Karpas-422 (cell line): ENCODE measurements around the gene GPR26. TPM values are rescaled to one million over a fixed set of nuclear protein-coding genes. Genes with fewer than 3 reads are reported as not detected.
"Not testable (repeated sequence)": the region's sequence is repeated elsewhere in the genome, so short reads cannot be mapped to it uniquely, and the experiment has no call there.

Source experiments
- DNase-seq: peaks from one replicate; pipeline ENCODE4 v3.0.0-alpha.2; 2015
- H2AFZ ChIP-seq: fragments of 200-600 bp; sonication (generic); 2 replicates; pipeline ENCODE4 v1.6.1; 2014; ENCODE audit warnings: antibody characterized with exemption, low read length, mixed read lengths
- H3K27ac ChIP-seq: fragments of 200-600 bp; sonication (generic); 2 replicates; pipeline ENCODE4 v1.5.1; 2014; ENCODE audit warnings: mild to moderate bottlenecking, low read length, moderate library complexity
- H3K27me3 ChIP-seq: fragments of 200-600 bp; sonication (generic); 2 replicates; pipeline ENCODE4 v1.6.1; 2014; ENCODE audit warnings: low read length, mixed read lengths
- H3K36me3 ChIP-seq: fragments of 200-600 bp; sonication (generic); 2 replicates; pipeline ENCODE4 v1.6.1; 2014; ENCODE audit warnings: low read length, mixed read lengths; ENCODE audit not compliant: insufficient read depth
- H3K4me1 ChIP-seq: fragments of 200-600 bp; sonication (generic); 2 replicates; pipeline ENCODE4 v1.6.1; 2014; ENCODE audit warnings: mild to moderate bottlenecking, low read length, mixed read lengths
- H3K4me2 ChIP-seq: fragments of 200-600 bp; sonication (generic); 2 replicates; pipeline ENCODE4 v1.6.1; 2014; ENCODE audit warnings: low read length, low read depth, mild to moderate bottlenecking; ENCODE audit not compliant: poor library complexity, severe bottlenecking
- H3K4me3 ChIP-seq: fragments of 200-600 bp; sonication (generic); 2 replicates; pipeline ENCODE4 v1.5.1; 2014; ENCODE audit warnings: mild to moderate bottlenecking, antibody characterized with exemption, low read length, mixed read lengths
- H3K79me2 ChIP-seq: fragments of 200-600 bp; sonication (generic); 2 replicates; pipeline ENCODE4 v1.6.1; 2014; ENCODE audit warnings: mild to moderate bottlenecking, low read length, mixed read lengths
- H3K9ac ChIP-seq: fragments of 200-600 bp; sonication (generic); 2 replicates; pipeline ENCODE4 v1.6.0; 2014; ENCODE audit warnings: low read length
- H3K9me2 ChIP-seq: fragments of 200-600 bp; sonication (generic), shearing (Covaris generic); replicated peaks from 2 replicates; pipeline ENCODE4 v1.6.0; 2014; ENCODE audit warnings: mild to moderate bottlenecking, low read length, moderate library complexity; ENCODE audit not compliant: insufficient read depth
- H3K9me3 ChIP-seq: fragments of 300-700, 200-600 bp; sonication (generic); 2 replicates; pipeline ENCODE4 v1.6.1; 2014; ENCODE audit warnings: low read length, mixed read lengths
- H4K20me1 ChIP-seq: fragments of 200-600 bp; sonication (generic); 2 replicates; pipeline ENCODE4 v1.6.1; 2014; ENCODE audit warnings: mild to moderate bottlenecking, antibody characterized with exemption, low read length, low read depth; ENCODE audit not compliant: insufficient read depth
- total RNA-seq: library from RNA; depleted of rRNA; stranded (reverse); fragments of >200 nt; shearing (Covaris generic); gene quantifications from 2 replicates; pipeline ENCODE4 v1.2.3, GENCODE V29; 2014; ENCODE audit warnings: low replicate concordance

Gene GPR26
- total RNA-seq, 1 experiment from 2014 or later: not detected

GRCh38 chr10:123721441-123722049 is 55.4 kb downstream of the GPR26 start:
- Histone ChIP-seq H3K36me3 (no peaks in the 10 kb centered on the region), H3K9me3 (no peaks in the 10 kb centered on the region; the same call in 1 of the 2 replicates), H3K27ac (no peak overlapping the region), H3K27me3 (no peaks in the 10 kb centered on the region), H3K79me2 (no peaks in the 10 kb centered on the region), H3K4me3 (no peak overlapping the region), H2AFZ (no peak overlapping the region), H3K9me2 (no peaks in the 10 kb centered on the region), H3K9ac (no peak overlapping the region), H3K4me2 (no peak overlapping the region), H4K20me1 (no peaks in the 10 kb centered on the region), H3K4me1 (no peaks in the 10 kb centered on the region)
- DNase-seq: no peak

DNA sequence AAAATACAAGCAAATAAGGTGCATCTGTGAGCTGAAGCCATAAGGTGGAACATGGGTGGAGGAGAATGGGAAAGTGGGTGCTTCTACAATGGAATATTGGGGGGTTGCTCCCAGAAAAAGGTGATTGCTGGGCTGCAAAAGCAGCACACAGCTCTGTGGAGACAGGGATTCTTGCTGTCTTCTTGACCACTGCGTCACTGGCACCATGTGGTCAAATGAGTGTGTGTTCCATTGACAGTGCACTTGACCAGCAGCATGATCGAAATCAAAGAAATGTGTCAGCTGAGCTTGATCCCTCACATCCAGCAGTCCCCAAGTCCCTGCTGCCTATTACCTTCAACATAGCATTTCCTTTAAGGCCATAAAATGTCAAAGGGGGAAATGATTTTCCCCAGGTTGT is 56.2 kb downstream of the GPR26 start:
- H3K36me3 ChIP-seq: no peaks in the 10 kb centered on the region
- H3K4me2 ChIP-seq: no peak overlapping the region
- H3K27me3 ChIP-seq: no peaks in the 10 kb centered on the region
- no peak overlapping the region for H3K27ac ChIP-seq
- no peak for DNase-seq
- H3K4me1 ChIP-seq: no peaks in the 10 kb centered on the region
- no peaks in the 10 kb centered on the region for H4K20me1 ChIP-seq
- H2AFZ ChIP-seq: no peak overlapping the region
- no peaks in the 10 kb centered on the region for H3K9me2 ChIP-seq
- no peaks in the 10 kb centered on the region; the same call in 1 of the 2 replicates for H3K9me3 ChIP-seq
- no peaks in the 10 kb centered on the region for H3K79me2 ChIP-seq
- no peak overlapping the region for H3K4me3 ChIP-seq
- H3K9ac ChIP-seq: no peak overlapping the region

DNA sequence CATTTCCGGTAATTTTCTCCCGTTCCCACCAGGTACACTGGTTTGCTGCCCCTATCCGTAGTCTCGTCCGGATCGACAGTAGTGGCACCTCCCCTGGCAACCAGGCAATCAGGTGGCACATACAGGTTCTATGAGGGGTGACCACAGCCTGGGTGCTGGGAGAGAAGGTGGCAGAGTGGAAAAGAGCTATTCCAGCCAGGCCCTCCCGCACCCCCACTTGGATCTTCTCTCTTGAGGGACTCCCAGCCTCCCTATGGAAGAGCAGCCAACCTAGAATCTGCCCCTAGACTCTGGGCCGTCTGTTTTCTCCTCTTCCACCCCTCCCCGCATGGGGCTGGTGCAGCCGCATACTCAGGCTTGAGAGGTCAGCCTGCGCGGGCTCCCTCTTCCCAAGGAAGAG is 58.6 kb downstream of the GPR26 start:
- Histone ChIP-seq H4K20me1 (no peaks in the 10 kb centered on the region), H3K4me2 (no peak overlapping the region), H3K79me2 (no peaks in the 10 kb centered on the region), H3K9ac (no peak overlapping the region), H3K9me3 (no peaks in the 10 kb centered on the region), H3K27ac (no peak overlapping the region), H3K36me3 (no peaks in the 10 kb centered on the region), H3K4me3 (no peak overlapping the region), H3K4me1 (no peaks in the 10 kb centered on the region; the same call in none of the 2 replicates), H3K27me3 (no peaks in the 10 kb centered on the region), H2AFZ (no peak overlapping the region), H3K9me2 (no peaks in the 10 kb centered on the region)
- DNase-seq: no peak

DNA sequence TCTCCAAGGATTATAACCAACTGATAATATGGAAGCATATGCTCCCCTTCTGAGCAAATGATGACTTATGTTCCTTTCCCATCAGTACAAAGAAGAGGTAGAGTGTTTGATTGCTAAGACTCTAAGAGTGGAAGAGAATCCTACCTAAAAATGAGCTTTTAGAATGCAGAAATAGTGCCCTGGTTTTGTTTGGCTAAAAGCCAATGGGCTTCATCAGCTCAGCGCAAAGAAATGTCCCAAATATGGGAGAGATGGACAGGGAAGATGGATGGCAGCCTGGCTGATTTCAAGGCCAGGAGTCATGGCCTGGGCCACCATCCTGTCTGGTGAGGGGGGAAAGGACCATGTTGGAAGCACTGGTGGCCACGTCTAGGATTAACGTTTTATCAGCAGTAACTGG is 60.2 kb downstream of the GPR26 start:
- H3K4me3 ChIP-seq: no peak overlapping the region
- H3K79me2 ChIP-seq: no peaks in the 10 kb centered on the region
- no peaks in the 10 kb centered on the region; the same call in none of the 2 replicates for H3K4me1 ChIP-seq
- no peaks in the 10 kb centered on the region for H3K36me3 ChIP-seq
- H3K27me3 ChIP-seq: no peaks in the 10 kb centered on the region
- no peak overlapping the region for H3K4me2 ChIP-seq
- H2AFZ ChIP-seq: no peak overlapping the region
- DNase-seq: no peak
- no peak overlapping the region for H3K27ac ChIP-seq
- H3K9me3 ChIP-seq: no peaks in the 10 kb centered on the region
- no peaks in the 10 kb centered on the region for H4K20me1 ChIP-seq
- no peak overlapping the region for H3K9ac ChIP-seq
- no peaks in the 10 kb centered on the region for H3K9me2 ChIP-seq

- no peak overlapping the region for H3K4me2 ChIP-seq
- no peaks in the 10 kb centered on the region for H3K9me2 ChIP-seq
- no peaks in the 10 kb centered on the region for H3K9me3 ChIP-seq
- no peak overlapping the region for H3K4me3 ChIP-seq
- H3K27ac ChIP-seq: no peak overlapping the region
- DNase-seq: no peak
- H2AFZ ChIP-seq: no peak overlapping the region
- no peaks in the 10 kb centered on the region for H4K20me1 ChIP-seq
- H3K36me3 ChIP-seq: no peaks in the 10 kb centered on the region
- H3K9ac ChIP-seq: no peak overlapping the region
- H3K27me3 ChIP-seq: no peaks in the 10 kb centered on the region
- H3K4me1 ChIP-seq: no peaks in the 10 kb centered on the region; the same call in none of the 2 replicates
- H3K79me2 ChIP-seq: no peaks in the 10 kb centered on the region
These were observed 60.7 kb downstream of the GPR26 start for GRCh38 chr10:123726836-123727235.

DNA sequence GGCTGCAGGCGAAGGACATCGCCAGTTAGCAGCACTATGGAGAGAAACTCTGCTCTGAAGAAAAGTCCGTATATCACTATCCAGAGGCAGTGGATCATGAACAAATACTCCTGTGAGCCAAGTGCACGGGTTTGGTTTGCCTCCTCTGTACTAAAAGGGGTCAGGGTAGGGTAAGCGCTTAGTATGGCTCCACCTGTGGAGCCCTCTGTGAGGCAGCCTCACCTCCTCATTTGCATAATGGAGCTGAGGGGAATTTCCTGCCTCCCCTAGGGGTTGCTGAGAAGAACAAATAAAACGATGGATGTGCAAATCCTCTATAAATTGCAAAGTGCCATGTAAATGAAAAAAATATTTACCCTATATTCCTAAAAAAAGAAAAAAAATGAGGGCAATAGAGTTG is 63.4 kb downstream of the GPR26 start:
- no peak overlapping the region for H2AFZ ChIP-seq
- no peak overlapping the region for H3K4me3 ChIP-seq
- no peaks in the 10 kb centered on the region for H3K9me2 ChIP-seq
- H4K20me1 ChIP-seq: no peaks in the 10 kb centered on the region
- H3K9ac ChIP-seq: no peak overlapping the region
- no peak overlapping the region for H3K27ac ChIP-seq
- H3K27me3 ChIP-seq: no peaks in the 10 kb centered on the region
- no peaks in the 10 kb centered on the region for H3K79me2 ChIP-seq
- H3K4me1 ChIP-seq: no peaks in the 10 kb centered on the region; the same call in none of the 2 replicates
- no peaks in the 10 kb centered on the region for H3K36me3 ChIP-seq
- no peak overlapping the region for H3K4me2 ChIP-seq
- H3K9me3 ChIP-seq: no peaks in the 10 kb centered on the region
- no peak for DNase-seq

GRCh38 chr10:123736917-123737316 is 70.8 kb downstream of the GPR26 start:
- H3K4me1 ChIP-seq, H3K9ac ChIP-seq, H3K27me3 ChIP-seq, H3K36me3 ChIP-seq, H2AFZ ChIP-seq, H3K4me3 ChIP-seq, H3K4me2 ChIP-seq, DNase-seq, H3K9me3 ChIP-seq, H3K27ac ChIP-seq, H3K9me2 ChIP-seq, H4K20me1 ChIP-seq, H3K79me2 ChIP-seq: not testable (repeated sequence)

DNA sequence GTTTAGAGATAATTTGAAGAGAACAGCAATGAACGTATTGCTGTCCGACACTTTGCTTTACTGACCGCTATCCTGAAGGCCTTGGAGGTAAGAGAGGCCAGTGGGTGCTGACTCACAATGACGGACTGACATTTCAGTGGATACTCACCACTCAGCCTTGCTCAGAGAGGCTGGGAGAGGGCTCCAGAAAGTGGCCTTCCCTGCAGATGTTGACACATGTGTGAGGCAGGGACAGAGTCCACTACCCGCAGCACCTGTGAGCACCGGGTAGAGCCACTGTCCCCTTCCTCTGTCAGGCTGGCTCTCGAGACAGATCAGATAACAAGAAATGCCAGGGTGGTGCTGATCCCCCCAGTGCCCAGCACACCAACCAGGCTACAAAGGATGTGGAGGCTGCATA is 75.0 kb downstream of the GPR26 start:
- Histone ChIP-seq H3K4me2 (no peak overlapping the region), H3K27ac (no peak overlapping the region), H4K20me1 (no peaks in the 10 kb centered on the region), H3K9ac (no peak overlapping the region), H3K27me3 (no peaks in the 10 kb centered on the region), H2AFZ (no peak overlapping the region), H3K36me3 (no peaks in the 10 kb centered on the region), H3K9me2 (no peaks in the 10 kb centered on the region), H3K79me2 (no peaks in the 10 kb centered on the region), H3K9me3 (no peaks in the 10 kb centered on the region), H3K4me1 (no peaks in the 10 kb centered on the region), H3K4me3 (no peak overlapping the region)
- DNase-seq: no peak
